ENCODE measurements around the gene PACS2. TPM values are rescaled to one million over a fixed set of nuclear protein-coding genes. Genes with fewer than 3 reads are reported as not detected.
A peak's percentile ranks its signal among the peaks of the same experiment; 100 is the strongest.

PACS2 gene
- 22.5 and 41.2 TPM in 2 replicates for total RNA-seq (ENCODE audit: low replicate concordance)

- peak within 1 kb of the TSS; percentile 83 for H3K4me3 ChIP-seq
- H3K36me3 ChIP-seq: no peaks in the 10 kb centered on the region
- Mint-ChIP-seq H3K9me3 (no peaks in the 10 kb centered on the region), H3K36me3 (peaks cover 3% of the 10 kb centered on the region), H3K27ac (peak within 1 kb of the TSS; percentile 86), H3K4me1 (peaks cover 26% of the 10 kb centered on the region), H3K27me3 (ENCODE audit: insufficient read depth, low read depth) (peaks cover 5% of the 10 kb centered on the region), H3K4me3 (peak within 1 kb of the TSS; percentile 92)
- H4K20me1 ChIP-seq (ENCODE audit: low read depth): peaks cover 29% of the 10 kb centered on the region
- H3K27ac ChIP-seq: no peak within 1 kb of the TSS
- peak; percentile 96 for DNase-seq (ENCODE audit: low spot score)
- H3F3A ChIP-seq (ENCODE audit: low read depth): peaks cover 20% of the 10 kb centered on the region
- H2AFZ ChIP-seq (replicated peaks): peak within 1 kb of the TSS; percentile 86
- peaks cover 31% of the 10 kb centered on the region for H3K27me3 ChIP-seq
- H3K9ac ChIP-seq: no peak within 1 kb of the TSS
- H3K9me3 ChIP-seq (ENCODE audit: low read depth): no peaks in the 10 kb centered on the region
- TF ChIP-seq EZH2 (IDR thresholded peaks at IDR 0.05): no peak
- TF ChIP-seq CTCF (IDR thresholded peaks at IDR 0.05): no peak
- TF ChIP-seq EZH2phosphoT487 (IDR thresholded peaks at IDR 0.05): no peak
- peaks cover 37% of the 10 kb centered on the region for H3K79me2 ChIP-seq (ENCODE audit: low read depth)
- H3K4me1 ChIP-seq: no peaks in the 10 kb centered on the region
- H3K4me2 ChIP-seq: peak within 1 kb of the TSS; percentile 96
Observed at GRCh38 chr14:105314287-105315200, at the start of gene PACS2. TSS of gene PACS2 (plus strand) at chr14:105314748. CDS start at chr14:105314919, 171 bp downstream.

DNA sequence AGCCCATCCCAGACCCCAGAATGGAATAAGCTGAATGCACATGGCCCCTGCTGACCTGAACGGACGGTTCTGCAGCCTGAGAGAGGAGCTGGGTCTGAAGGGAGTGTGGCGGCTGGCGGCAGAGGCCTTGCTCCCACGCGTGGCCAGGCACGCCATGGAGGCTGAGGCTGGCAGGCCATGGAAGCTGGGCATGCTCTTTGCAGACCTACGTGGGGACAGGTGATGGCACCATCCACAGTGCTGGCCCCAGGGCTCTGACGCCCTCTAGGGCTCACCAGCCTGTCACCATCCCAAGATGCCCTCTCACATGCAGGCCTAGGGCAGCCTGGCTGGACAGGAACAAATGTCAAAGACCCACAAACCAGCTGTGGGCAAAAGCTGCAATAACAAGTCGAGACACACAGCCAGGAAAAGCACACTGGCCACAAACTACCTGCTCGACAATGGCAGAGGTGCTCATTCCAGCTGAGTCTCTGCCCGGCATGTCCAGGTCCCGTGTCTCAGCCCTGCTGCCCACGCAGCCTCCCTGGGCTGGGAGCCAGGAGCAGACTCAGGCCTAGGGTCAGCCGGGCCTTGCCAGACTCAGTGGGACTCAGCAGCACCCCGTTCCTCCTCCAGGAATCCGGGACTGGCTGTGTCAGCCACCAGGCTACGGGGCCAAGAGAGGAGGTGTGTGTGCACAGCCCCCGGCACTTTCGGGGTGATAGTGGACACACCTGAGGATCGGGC, 46.6 kb upstream of the PACS2 start:
- TF ChIP-seq CTCF (IDR thresholded peaks at IDR 0.05) (peak; percentile 8), EZH2 (IDR thresholded peaks at IDR 0.05) (no peak)
- H3F3A ChIP-seq (ENCODE audit: low read depth): no peaks in the 10 kb centered on the region
- Mint-ChIP-seq H3K9me3 (no peaks in the 10 kb centered on the region), H3K27ac (no peak overlapping the region), H3K36me3 (peaks cover 9% of the 10 kb centered on the region), H3K4me3 (no peak overlapping the region), H3K4me1 (peaks cover 3% of the 10 kb centered on the region), H3K27me3 (ENCODE audit: insufficient read depth, low read depth) (peaks cover 3% of the 10 kb centered on the region)
- H3K79me2 ChIP-seq (ENCODE audit: low read depth): no peaks in the 10 kb centered on the region
- peaks cover 8% of the 10 kb centered on the region for H4K20me1 ChIP-seq (ENCODE audit: low read depth)
- H3K4me2 ChIP-seq: no peak overlapping the region
- no peak overlapping the region for H2AFZ ChIP-seq (replicated peaks)
- no peak overlapping the region for H3K9ac ChIP-seq
- no peaks in the 10 kb centered on the region for H3K9me3 ChIP-seq (ENCODE audit: low read depth)
- no peaks in the 10 kb centered on the region for H3K27me3 ChIP-seq
- H3K27ac ChIP-seq: no peak overlapping the region
- no peaks in the 10 kb centered on the region for H3K36me3 ChIP-seq
- no peak for DNase-seq (ENCODE audit: low spot score)
- no peaks in the 10 kb centered on the region for H3K4me1 ChIP-seq
- H3K4me3 ChIP-seq: no peak overlapping the region

DNA sequence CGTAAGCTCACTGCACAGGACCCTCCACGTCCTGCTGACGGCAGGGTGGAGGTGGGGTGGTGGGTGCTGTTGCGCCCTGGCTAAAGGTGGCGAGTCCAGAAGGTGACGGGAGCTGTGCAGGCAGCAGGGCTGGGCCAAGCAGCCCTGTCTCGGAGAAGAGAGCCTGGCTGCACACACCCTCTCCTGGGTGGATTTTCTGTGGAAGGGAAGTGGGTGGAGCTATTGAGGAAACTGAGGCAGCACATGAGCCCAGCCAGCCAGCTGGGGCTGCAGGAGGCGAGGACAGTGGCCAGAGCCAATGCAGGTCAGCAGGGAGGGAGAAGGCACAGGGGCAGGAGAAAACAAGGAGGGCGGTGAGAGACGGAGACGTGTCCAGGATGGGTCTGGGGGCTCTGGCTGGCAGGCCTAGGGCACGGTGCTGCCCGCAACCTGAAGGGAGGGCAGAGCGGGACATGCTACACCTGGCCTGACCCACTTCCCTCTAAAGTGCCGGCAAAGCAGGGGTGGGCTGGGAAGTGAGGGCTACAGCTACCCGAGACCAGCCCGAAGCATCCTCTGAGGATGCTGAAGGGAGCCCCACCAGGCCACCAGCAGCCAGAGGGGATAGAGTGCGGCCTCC, 45.7 kb upstream of the PACS2 start:
- Mint-ChIP-seq H3K36me3 (peaks cover 8% of the 10 kb centered on the region), H3K27me3 (ENCODE audit: insufficient read depth, low read depth) (peaks cover 3% of the 10 kb centered on the region), H3K4me3 (no peak overlapping the region), H3K27ac (no peak overlapping the region), H3K9me3 (no peaks in the 10 kb centered on the region), H3K4me1 (peaks cover 5% of the 10 kb centered on the region)
- Histone ChIP-seq H3K4me1 (no peaks in the 10 kb centered on the region), H3F3A (ENCODE audit: low read depth) (no peaks in the 10 kb centered on the region), H4K20me1 (ENCODE audit: low read depth) (peaks cover 8% of the 10 kb centered on the region), H3K9me3 (ENCODE audit: low read depth) (no peaks in the 10 kb centered on the region), H3K79me2 (ENCODE audit: low read depth) (no peaks in the 10 kb centered on the region), H3K27ac (no peak overlapping the region), H3K36me3 (no peaks in the 10 kb centered on the region), H3K4me3 (no peak overlapping the region), H3K4me2 (no peak overlapping the region), H2AFZ (replicated peaks) (no peak overlapping the region), H3K27me3 (no peaks in the 10 kb centered on the region), H3K9ac (no peak overlapping the region)
- TF ChIP-seq EZH2 (IDR thresholded peaks at IDR 0.05): no peak
- no peak for TF ChIP-seq EZH2phosphoT487 (IDR thresholded peaks at IDR 0.05)
- no peak for TF ChIP-seq CTCF (IDR thresholded peaks at IDR 0.05)
- no peak for DNase-seq (ENCODE audit: low spot score)
